HG03457 (cell line): Measurements from ENCODE around the gene DTNA.

Experiments used
- ATAC-seq: cut with Tn5 transposase; IDR thresholded peaks from one replicate; pipeline ENCODE4 v1.9.1; 2021; ENCODE audit warnings: moderate number of reproducible peaks; ENCODE audit not compliant: unreplicated experiment

Gene DTNA

GRCh38 chr18:34847408-34847807 is 137.3 kb downstream of the DTNA start:
- no peak for ATAC-seq

GRCh38 chr18:34848156-34848555 is 138.1 kb downstream of the DTNA start:
- ATAC-seq: no peak

DNA sequence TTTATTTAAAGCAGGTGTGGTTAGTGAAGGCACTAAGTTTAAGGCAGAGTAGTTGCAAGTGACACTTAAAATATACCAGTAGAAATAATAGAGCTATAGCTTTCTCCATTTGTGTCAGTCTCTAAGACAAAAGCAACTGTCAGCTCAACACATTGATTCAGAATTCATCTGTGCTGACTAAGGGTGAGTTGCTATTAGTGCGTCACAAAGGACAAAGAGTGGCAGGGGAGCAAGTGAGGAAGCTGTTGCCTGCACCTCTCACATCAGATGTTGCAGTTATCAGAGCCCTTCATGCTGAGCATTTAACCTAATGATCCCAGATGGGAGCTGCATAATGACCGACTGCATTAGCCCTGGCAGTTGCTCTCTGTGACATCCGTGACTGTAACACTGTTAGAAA is 138.6 kb downstream of the DTNA start:
- ATAC-seq: no peak

GRCh38 chr18:34857320-34857719 is 147.2 kb downstream of the DTNA start:
- ATAC-seq: no peak

DNA sequence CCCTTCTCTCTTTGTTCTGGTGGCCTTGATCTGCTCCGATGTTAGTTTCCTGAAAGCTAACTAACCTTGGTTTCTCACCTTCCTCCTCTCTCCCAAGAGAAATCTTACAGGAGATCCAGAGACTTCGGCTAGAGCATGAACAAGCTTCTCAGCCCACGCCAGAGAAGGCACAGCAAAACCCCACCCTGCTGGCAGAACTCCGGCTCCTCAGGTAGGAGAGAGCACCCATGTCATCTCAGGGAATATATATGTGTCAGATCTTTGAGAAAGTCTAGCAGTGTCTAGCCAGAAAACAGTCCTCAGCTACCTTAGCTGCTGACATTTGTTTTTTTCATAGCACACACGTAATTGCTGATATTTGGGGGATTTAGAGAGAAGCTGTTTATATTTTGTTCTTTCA is 148.1 kb downstream of the DTNA start:
- ATAC-seq: no peak

GRCh38 chr18:34859496-34859895 is 149.4 kb downstream of the DTNA start:
- ATAC-seq: no peak

- ATAC-seq: no peak
Observed at GRCh38 chr18:34862561-34862960, 152.5 kb downstream of the DTNA start.

GRCh38 chr18:34863702-34864101 is 153.6 kb downstream of the DTNA start:
- no peak for ATAC-seq

GRCh38 chr18:34864836-34865497 is 154.9 kb downstream of the DTNA start:
- no peak for ATAC-seq

- no peak for ATAC-seq
Observed at GRCh38 chr18:34866310-34866709, 156.2 kb downstream of the DTNA start.

GRCh38 chr18:34866739-34867138 is 156.6 kb downstream of the DTNA start:
- no peak for ATAC-seq

GRCh38 chr18:34867520-34867919 is 157.4 kb downstream of the DTNA start:
- no peak for ATAC-seq

DNA sequence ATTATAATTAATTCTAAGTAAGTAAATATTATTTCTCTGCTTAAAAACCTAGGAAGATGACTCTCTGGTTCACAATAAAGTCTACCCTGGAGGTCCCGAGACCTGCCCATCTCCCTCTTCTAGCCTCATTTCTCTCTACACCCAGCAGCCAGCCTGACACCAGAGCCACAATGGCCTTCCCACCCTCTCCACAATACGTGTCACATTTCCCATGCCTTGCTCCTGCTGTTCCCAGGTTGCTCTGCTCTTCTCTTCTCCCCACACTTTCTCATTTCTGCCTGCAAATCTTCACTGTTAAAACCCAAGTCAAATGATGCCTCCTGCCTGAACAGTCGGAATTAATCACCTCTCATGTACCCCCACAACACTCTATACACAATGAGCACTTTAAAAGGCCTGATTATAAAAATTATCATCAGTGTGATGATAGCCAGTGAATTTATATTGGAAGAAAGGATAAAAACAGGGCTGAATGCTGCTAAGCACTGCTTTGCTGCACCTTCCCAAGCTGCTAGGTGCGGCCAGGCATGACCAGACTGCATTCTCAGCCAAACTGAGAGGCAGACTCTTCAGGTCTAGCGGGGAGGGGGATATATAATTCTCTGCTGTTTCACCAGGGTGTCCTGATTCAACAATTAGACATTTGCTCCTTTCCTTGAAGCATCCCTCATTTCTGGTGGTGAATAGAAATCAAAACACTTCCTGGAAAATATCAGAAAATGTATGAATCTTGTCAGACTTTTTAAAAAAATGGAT is 160.6 kb downstream of the DTNA start:
- no peak for ATAC-seq

DNA sequence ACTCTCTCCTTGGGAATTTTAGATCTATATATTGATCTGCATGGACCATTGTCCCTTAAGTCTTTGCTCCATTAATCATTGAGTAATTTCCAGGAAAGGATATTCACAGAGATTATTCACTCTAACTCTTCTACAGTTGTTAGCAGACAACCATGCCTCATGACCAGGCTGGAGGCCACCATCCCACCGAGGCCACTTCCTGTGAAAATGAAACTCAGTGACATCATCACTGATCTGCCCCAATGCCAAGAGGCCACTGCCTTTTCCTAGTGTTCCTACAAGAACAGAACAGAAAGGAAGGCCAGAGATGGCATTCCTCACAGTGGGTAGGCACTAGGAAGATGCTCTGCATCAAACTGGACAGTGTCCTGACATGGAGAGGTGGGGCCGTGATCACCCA is 161.3 kb downstream of the DTNA start:
- no peak for ATAC-seq

- no peak for ATAC-seq
Observed at GRCh38 chr18:34872066-34872465, 162.0 kb downstream of the DTNA start.

- no peak for ATAC-seq
Observed at GRCh38 chr18:34873986-34874580, 164.0 kb downstream of the DTNA start.

DNA sequence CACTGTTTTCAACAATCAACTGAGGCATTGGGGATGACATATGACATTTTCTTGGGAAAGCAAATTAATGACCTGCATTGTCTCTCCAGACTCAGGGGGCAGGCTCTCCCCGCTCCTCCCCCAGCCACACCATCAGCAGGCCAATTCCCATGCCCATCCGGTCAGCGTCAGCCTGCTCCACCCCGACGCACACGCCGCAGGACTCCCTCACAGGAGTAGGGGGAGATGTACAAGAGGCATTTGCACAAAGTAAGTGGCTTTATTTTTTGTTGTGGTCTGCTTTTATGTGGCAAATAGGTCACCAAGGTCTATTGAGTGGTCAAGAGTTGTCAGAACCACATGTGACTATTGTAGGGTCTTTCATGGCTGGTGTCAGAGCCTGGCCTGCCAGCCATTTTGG is 165.1 kb downstream of the DTNA start:
- no peak for ATAC-seq

- ATAC-seq: no peak
Observed at GRCh38 chr18:34880403-34880802, 170.3 kb downstream of the DTNA start.

DNA sequence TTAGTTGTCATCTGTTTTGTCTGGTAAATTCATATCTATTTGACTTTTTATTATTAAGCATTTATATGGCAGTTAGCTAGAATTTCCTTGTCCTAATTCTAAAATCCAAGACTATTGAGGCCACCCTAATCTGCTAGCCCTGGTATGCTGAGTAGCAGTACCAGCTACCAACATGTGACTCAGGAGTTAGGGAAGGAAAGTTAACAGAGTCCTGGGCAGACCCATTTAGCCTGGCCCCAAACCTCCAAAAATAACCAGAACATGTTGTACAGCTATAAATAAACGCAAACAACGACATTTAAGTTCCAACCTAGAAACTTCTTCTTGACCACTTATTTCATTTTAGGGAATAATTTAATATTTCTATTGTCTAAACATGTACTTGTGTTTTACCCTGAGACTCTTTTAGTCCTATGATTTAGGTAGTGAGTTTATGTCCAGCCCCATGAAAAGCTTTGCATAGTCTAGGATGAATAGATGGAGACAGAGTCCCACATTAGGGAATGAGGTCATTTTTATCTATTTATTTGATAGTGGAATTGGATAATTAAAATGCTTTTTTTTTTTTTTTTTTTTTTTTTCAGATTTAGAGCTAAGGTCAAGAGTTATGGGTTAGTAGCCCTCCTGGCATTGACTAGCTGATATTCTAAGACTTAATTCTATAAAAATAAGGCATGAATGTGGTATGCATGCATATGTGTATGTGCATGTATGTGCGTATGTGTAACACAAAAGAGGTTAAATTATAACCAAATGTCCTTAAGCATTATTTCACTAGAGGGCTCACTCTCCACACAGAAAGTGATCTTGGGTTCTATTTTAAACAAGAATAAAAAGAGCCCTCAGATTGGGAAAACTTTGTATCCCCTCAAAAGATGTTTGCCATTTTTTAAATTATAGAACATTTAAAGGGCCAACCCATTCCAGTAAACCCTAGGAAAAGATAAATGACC is 171.1 kb downstream of the DTNA start:
- ATAC-seq: no peak

DNA sequence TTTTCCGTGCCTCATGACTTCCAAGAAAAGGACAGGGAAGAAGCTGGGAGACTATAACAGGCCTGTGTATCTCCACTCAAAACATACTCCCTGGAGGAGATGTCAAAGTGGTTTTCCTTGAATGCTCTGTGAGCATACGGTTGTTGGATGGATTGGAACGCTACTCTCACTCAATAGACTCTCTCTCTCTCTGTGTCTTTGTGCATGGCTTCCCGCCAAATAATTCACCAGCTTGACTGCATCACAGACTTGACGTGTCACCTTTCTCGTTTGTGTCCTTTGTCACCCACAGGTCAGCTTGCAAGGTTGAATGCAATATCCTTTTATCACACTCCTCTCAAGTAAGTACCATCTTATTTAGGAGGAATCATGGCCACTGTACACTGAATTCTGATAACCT is 174.3 kb downstream of the DTNA start:
- ATAC-seq: no peak

DNA sequence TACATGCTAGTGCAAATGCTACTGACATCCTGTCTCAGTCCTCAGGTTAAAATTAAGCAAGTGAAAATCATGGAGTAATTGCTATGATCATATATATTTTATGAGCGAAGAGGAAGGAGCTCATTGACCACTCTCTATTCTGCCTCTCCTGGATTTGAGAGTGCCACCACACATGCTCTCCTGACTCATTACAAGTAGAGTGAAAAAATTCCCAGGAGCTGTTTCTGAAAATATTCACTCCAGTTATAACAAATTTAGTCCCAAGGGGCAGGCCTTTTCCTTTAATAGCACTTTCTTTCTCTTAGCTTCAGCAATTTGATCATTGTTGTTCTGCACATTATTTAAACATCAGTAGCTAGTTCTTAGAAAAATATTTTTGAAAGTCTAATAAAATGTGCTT is 176.1 kb downstream of the DTNA start:
- ATAC-seq: no peak
